ENCODE measurements around the gene PRR35. TPM values are rescaled to one million over a fixed set of nuclear protein-coding genes. Genes with fewer than 3 reads are reported as not detected.

Gene PRR35
- total and polyA plus RNA-seq, 2 donors (not counting 3 experiments of a cell fraction or from before 2014, with no cell fraction given): not detected

DNA sequence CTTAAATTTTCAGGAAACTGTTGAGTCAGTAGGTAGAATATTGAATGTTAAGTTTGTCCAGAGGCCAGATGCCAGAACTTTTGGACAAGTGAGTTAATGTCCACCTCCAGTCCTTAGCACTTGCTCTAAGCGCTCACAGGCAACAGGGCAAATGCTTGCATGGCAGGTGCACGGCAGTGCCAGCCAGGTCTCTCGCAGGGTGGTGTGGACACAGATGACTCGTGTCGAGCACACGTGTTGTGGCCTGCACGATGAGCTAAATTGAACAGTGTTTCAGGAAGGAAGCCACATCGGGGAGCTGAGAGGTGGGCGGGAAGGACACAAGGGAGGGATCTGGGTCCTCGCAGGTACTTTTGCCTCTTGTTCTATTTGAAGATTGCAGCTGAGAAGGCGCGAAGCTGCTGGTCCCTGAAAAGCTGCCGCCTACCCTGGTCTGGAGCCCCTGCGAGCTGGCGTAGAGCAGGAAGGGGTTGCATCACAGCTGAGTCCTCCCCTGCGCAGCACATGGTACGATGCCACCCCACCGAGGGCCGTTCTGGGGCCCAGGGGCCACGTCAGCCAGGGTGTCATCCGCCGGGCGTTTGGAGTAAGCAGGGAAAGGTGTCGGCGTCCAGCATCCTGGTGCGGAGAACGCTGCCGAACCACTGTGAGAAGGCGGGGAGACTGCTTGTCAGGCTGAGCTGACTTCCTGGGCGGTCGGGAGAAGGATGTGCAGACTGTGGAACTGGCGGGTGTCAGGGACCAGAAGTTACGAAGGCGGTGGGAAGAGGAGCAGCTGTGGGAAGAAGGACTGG is 35.9 kb downstream of the PRR35 start:
- Histone ChIP-seq H4K20me1 (replicated peaks; ENCODE audit: control insufficient read depth, extremely low read depth, insufficient read depth, low read length) (no peaks in the 10 kb centered on the region), H3K27me3 (ENCODE audit: control insufficient read depth in 2 of 2, insufficient read depth in 2 of 2, low read length in 2 of 2) (no peaks in the 10 kb centered on the region), H2AFZ (ENCODE audit: low read depth, low read length) (no peak overlapping the region), H3K9ac (replicated peaks; ENCODE audit: extremely low read depth, insufficient read depth, low read length) (no peak overlapping the region), H3K9me1 (replicated peaks; ENCODE audit: control insufficient read depth, extremely low read depth, insufficient read depth, low read length) (no peaks in the 10 kb centered on the region), H3K4me2 (ENCODE audit: insufficient read depth, low read length) (no peak overlapping the region), H3K9me3 (replicated peaks; ENCODE audit: control insufficient read depth, insufficient read depth, low read length) (no peaks in the 10 kb centered on the region), H3K27ac (ENCODE audit: insufficient read depth, low read depth, low read length) (no peak overlapping the region), H3K4me1 (ENCODE audit: control insufficient read depth, extremely low read depth, insufficient read depth, low read length) (peaks cover under 1% of the 10 kb centered on the region), H3K36me3 (ENCODE audit: control insufficient read depth in 2 of 2, extremely low read depth in 1 of 2, insufficient read depth in 2 of 2, low read length in 2 of 2) (peaks cover 0 to 3% of the 10 kb centered on the region in 2 experiments), H3K79me2 (ENCODE audit: control insufficient read depth, insufficient read depth, low read length) (peaks cover 14% of the 10 kb centered on the region), H3K4me3 (replicated peaks in 1 of 3; ENCODE audit: insufficient read depth in 1 of 3, low read depth in 1 of 3, low read length in 3 of 3) (no peak overlapping the region)
- DNase-seq (ENCODE audit: low read depth, low spot score) (no peak), FAIRE-seq (no peak)
- POLR2A ChIA-PET: no interaction called here
- intact Hi-C loops (cut with micrococcal nuclease) (no loop called here), dilution Hi-C loops (cut with MboI; ENCODE audit: extremely low pct_ligation_motif_present, low sequenced_read_pairs) (no loop called here)
- TF ChIP-seq POLR2A (IDR thresholded peaks at IDR 0.05; ENCODE audit: low read depth, low read length) (no peak), JUN (IDR thresholded peaks at IDR 0.05; ENCODE audit: borderline replicate concordance, insufficient read depth, insufficient read length, low read depth) (no peak), GATA2 (IDR thresholded peaks at IDR 0.05; ENCODE audit: insufficient read depth, insufficient read length, low read depth, low read length) (no peak), MYC (IDR thresholded peaks at IDR 0.05; ENCODE audit: low read depth, low read length) (no peak), POLR2AphosphoS5 (IDR thresholded peaks at IDR 0.05; ENCODE audit: insufficient read depth, low read depth, low read length) (no peak), FOS (IDR thresholded peaks at IDR 0.05; ENCODE audit: borderline replicate concordance, insufficient read depth, low read length) (no peak)
- TF ChIP-seq, protein P1, sequence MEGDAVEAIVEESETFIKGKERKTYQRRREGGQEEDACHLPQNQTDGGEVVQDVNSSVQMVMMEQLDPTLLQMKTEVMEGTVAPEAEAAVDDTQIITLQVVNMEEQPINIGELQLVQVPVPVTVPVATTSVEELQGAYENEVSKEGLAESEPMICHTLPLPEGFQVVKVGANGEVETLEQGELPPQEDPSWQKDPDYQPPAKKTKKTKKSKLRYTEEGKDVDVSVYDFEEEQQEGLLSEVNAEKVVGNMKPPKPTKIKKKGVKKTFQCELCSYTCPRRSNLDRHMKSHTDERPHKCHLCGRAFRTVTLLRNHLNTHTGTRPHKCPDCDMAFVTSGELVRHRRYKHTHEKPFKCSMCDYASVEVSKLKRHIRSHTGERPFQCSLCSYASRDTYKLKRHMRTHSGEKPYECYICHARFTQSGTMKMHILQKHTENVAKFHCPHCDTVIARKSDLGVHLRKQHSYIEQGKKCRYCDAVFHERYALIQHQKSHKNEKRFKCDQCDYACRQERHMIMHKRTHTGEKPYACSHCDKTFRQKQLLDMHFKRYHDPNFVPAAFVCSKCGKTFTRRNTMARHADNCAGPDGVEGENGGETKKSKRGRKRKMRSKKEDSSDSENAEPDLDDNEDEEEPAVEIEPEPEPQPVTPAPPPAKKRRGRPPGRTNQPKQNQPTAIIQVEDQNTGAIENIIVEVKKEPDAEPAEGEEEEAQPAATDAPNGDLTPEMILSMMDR (IDR thresholded peaks at IDR 0.05; ENCODE audit: extremely low read depth in 1 of 2, insufficient read depth in 1 of 2, low read depth in 1 of 2, low read length in 2 of 2): no peak
- BruUV-seq (replicated peaks): no TSS peak
- CTCF ChIA-PET: no interaction called here

Measured in endothelial cell of umbilical vein (primary cell).